Uterus (tissue), 2 donors: ENCODE measurements around the gene LIMK1.

ENCODE experiments used
- CTCF ChIP-seq, 4 experiments: fragments of 200-600 bp in 2 of 4; fragments of 450-650 bp in 2 of 4; sonication (generic) in 2 of 4; IDR thresholded peaks; one replicate each; pipeline ENCODE4 v1.5.1; 2016 to 2019; ENCODE audit warnings: antibody characterized with exemption in 4 of 4, mild to moderate bottlenecking in 2 of 4, moderate library complexity in 1 of 4
- POLR2A ChIP-seq, 2 donors: fragments of 450-650 bp; IDR thresholded peaks; one replicate each; pipeline ENCODE4 v1.6.1; 2016; ENCODE audit warnings: antibody characterized with exemption in 2 of 2, mild to moderate bottlenecking in 1 of 2, moderate library complexity in 1 of 2

GRCh38 chr7:74119831-74120230 is 36.2 kb downstream of the LIMK1 start:
- no peak for TF ChIP-seq CTCF (IDR thresholded peaks at IDR 0.05)
- TF ChIP-seq POLR2A (IDR thresholded peaks at IDR 0.05), result no peak
